Caco-2 (cell line): ENCODE data around the gene TMEM101. TPM values are rescaled to one million over a fixed set of nuclear protein-coding genes. Genes with fewer than 3 reads are reported as not detected.
"Not testable (repeated sequence)": the region's sequence is repeated elsewhere in the genome, so short reads cannot be mapped to it uniquely, and the experiment has no call there.

Source experiments
- BruUV-seq: library from RNA; stranded (reverse); fragments of 400-500 nt; replicated peaks from 2 replicates; lab custom pipeline; 2021; lab: Mats Ljungman, UMichigan
- CTCF ChIA-PET: fragments of 300-600 bp; sonication (Branson Sonifier 250); formaldehyde crosslinking; loops from one replicate; lab custom pipeline; 2022; ENCODE audit warnings: antibody characterized with exemption; lab: Charles Lee
- POLR2A ChIA-PET: fragments of 300-600 bp; sonication (Branson Sonifier 250); formaldehyde crosslinking; loops from one replicate; lab custom pipeline; 2022; ENCODE audit warnings: antibody characterized with exemption; lab: Charles Lee
- DNase-seq, 2 experiments: peaks; one replicate each; pipeline versions ENCODE4 v3.0.0 to v3.0.0-alpha.2; 2020 to 2022
- H3K27me3 ChIP-seq: replicated peaks from 2 replicates; pipeline ENCODE4 v1.6.0; 2011; ENCODE audit warnings: low read length; ENCODE audit not compliant: control insufficient read depth, insufficient read depth
- H3K36me3 ChIP-seq: 2 replicates; pipeline ENCODE4 v1.5.1; 2011; ENCODE audit warnings: low read length; ENCODE audit not compliant: control insufficient read depth, insufficient read depth
- H3K4me1 ChIP-seq: fragments of 250-450 bp; sonication (Bioruptor Pico); 2 replicates; pipeline ENCODE4 v1.5.1; 2020; ENCODE audit warnings: mild to moderate bottlenecking
- H3K4me3 ChIP-seq: 2 replicates; pipeline ENCODE4 v1.5.1; 2011; ENCODE audit warnings: low read depth, mild to moderate bottlenecking, control low read depth, low read length
- H3K9me3 ChIP-seq: fragments of 250-450 bp; sonication (Bioruptor Pico); 2 replicates; pipeline ENCODE4 v1.5.1; 2020; ENCODE audit warnings: mild to moderate bottlenecking, moderate library complexity
- H3K27ac Mint-ChIP-seq: one replicate; pipeline ENCODE4 v1.8.0; 2022; ENCODE audit warnings: mixed read lengths; ENCODE audit not compliant: unreplicated experiment
- H3K27me3 Mint-ChIP-seq: one replicate; pipeline ENCODE4 v1.8.0; 2022; ENCODE audit warnings: mixed read lengths; ENCODE audit not compliant: insufficient read depth, unreplicated experiment
- H3K36me3 Mint-ChIP-seq: one replicate; pipeline ENCODE4 v1.8.0; 2022; ENCODE audit warnings: mild to moderate bottlenecking, mixed read lengths; ENCODE audit not compliant: insufficient read depth, unreplicated experiment
- H3K4me1 Mint-ChIP-seq: one replicate; pipeline ENCODE4 v1.8.0; 2022; ENCODE audit warnings: low read depth, mixed read lengths; ENCODE audit not compliant: unreplicated experiment
- H3K4me3 Mint-ChIP-seq: one replicate; pipeline ENCODE4 v1.8.0; 2022; ENCODE audit warnings: mild to moderate bottlenecking, moderate library complexity, mixed read lengths; ENCODE audit not compliant: unreplicated experiment
- H3K9me3 Mint-ChIP-seq: one replicate; pipeline ENCODE4 v1.8.0; 2022; ENCODE audit warnings: mixed read lengths; ENCODE audit not compliant: unreplicated experiment
- CTCF ChIP-seq, 2 experiments: fragments of 200-600 bp in 1 of 2; IDR thresholded peaks; 1 replicate in 1 of 2; 2 replicates in 1 of 2; pipeline versions ENCODE4 v1.5.1 to v1.8.0; 2011 to 2022; ENCODE audit warnings: antibody characterized with exemption in 1 of 2, control low read depth in 1 of 2, inconsistent platforms in 1 of 2, low read depth in 1 of 2, low read length in 1 of 2, mild to moderate bottlenecking in 1 of 2, moderate library complexity in 1 of 2; ENCODE audit not compliant: insufficient read depth in 1 of 2, severe bottlenecking in 1 of 2, unreplicated experiment in 1 of 2
- intact Hi-C: fragments of 100-400 bp; cut with micrococcal nuclease; formaldehyde crosslinking; loops from one replicate; pipeline ENCODE4 v1.10.0; 2022; ENCODE audit not compliant: unreplicated experiment
- total RNA-seq: library from RNA; stranded (reverse); gene quantifications from 2 replicates; pipeline ENCODE4 v1.2.3, GENCODE V29; 2022

The TMEM101 gene
- total RNA-seq, 1 experiment from 2014 or later: 41.7 TPM

- no peak overlapping the region for H3K4me3 Mint-ChIP-seq
- ChIA-PET CTCF (no interaction called here), POLR2A (no interaction called here)
- DNase-seq: no peak
- H3K4me1 Mint-ChIP-seq: no peaks in the 10 kb centered on the region
- Histone ChIP-seq H3K27me3 (no peaks in the 10 kb centered on the region), H3K4me1 (no peaks in the 10 kb centered on the region), H3K36me3 (peaks cover 3% of the 10 kb centered on the region), H3K9me3 (no peaks in the 10 kb centered on the region), H3K4me3 (no peak overlapping the region)
- no peaks in the 10 kb centered on the region for H3K27me3 Mint-ChIP-seq
- TF ChIP-seq CTCF (IDR thresholded peaks at IDR 0.05; ENCODE audit: insufficient read depth in 1 of 2, low read depth in 1 of 2, low read length in 1 of 2, severe bottlenecking in 1 of 2, unreplicated experiment in 1 of 2): no peak
- peaks cover 95% of the 10 kb centered on the region for H3K36me3 Mint-ChIP-seq
- no peak overlapping the region for H3K27ac Mint-ChIP-seq
- no peaks in the 10 kb centered on the region for H3K9me3 Mint-ChIP-seq
- intact Hi-C loops: no loop called here
- TSS peak; percentile 23 for BruUV-seq
These were observed 38.5 kb upstream of the TMEM101 start for GRCh38 chr17:44053125-44053872.

- no peak overlapping the region for H3K27ac Mint-ChIP-seq
- TF ChIP-seq CTCF (IDR thresholded peaks at IDR 0.05; ENCODE audit: insufficient read depth in 1 of 2, low read depth in 1 of 2, low read length in 1 of 2, severe bottlenecking in 1 of 2, unreplicated experiment in 1 of 2): no peak
- H3K4me1 Mint-ChIP-seq: no peaks in the 10 kb centered on the region
- peaks cover 78% of the 10 kb centered on the region for H3K36me3 Mint-ChIP-seq
- no peak overlapping the region for H3K4me3 Mint-ChIP-seq
- H3K27me3 Mint-ChIP-seq: no peaks in the 10 kb centered on the region
- POLR2A ChIA-PET: no interaction called here
- Histone ChIP-seq H3K4me1 (no peaks in the 10 kb centered on the region), H3K4me3 (no peak overlapping the region), H3K27me3 (no peaks in the 10 kb centered on the region), H3K9me3 (no peaks in the 10 kb centered on the region), H3K36me3 (peaks cover 4% of the 10 kb centered on the region)
- H3K9me3 Mint-ChIP-seq: no peaks in the 10 kb centered on the region
- no TSS peak for BruUV-seq
- intact Hi-C loops: no loop called here
- no peak for DNase-seq
- CTCF ChIA-PET: interaction anchor here (1.1 kb wide), 1 partner anchor 106 kb away, joined by 3 read pairs; no protein-coding TSS in a partner anchor
These were observed 34.7 kb upstream of the TMEM101 start for GRCh38 chr17:44049294-44050060.

DNA sequence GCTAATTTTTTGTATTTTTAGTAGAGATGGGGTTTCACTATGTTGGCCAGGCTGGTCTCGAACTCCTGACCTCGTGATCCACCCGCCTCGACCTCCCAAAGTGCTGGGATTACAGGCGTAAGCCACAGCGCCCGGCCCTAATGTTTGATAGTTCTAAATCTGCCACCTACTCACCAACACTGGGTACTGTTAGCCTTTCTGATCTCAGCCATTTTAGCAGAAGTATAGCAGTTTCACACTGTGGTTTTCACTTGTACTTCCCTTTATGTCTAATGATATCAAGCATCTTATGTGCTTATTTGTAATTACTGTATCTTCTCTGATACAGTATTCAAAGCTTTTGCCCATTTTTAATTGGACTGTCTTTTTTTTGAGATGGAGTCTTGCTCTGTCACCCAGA lies 32.1 kb upstream of the TMEM101 start:
- BruUV-seq, POLR2A ChIA-PET: not testable (repeated sequence)

More for the DNA sequence above, 32.1 kb upstream of the TMEM101 start:
- H3K4me1 ChIP-seq, H3K4me3 ChIP-seq, H3K9me3 Mint-ChIP-seq, intact Hi-C loops, H3K27me3 Mint-ChIP-seq, H3K27me3 ChIP-seq, H3K4me3 Mint-ChIP-seq, H3K4me1 Mint-ChIP-seq, H3K27ac Mint-ChIP-seq, DNase-seq, H3K9me3 ChIP-seq, H3K36me3 ChIP-seq: not testable (repeated sequence)
- peaks cover 62% of the 10 kb centered on the region for H3K36me3 Mint-ChIP-seq
- CTCF ChIA-PET: interaction anchor here (0.7 kb wide), 1 partner anchor 175 kb away, joined by 13 read pairs; no protein-coding TSS in a partner anchor
